ENCODE results near the gene COQ9. TPM values are rescaled to one million over a fixed set of nuclear protein-coding genes. Genes with fewer than 3 reads are reported as not detected.
"Not testable (repeated sequence)": the region's sequence is repeated elsewhere in the genome, so short reads cannot be mapped to it uniquely, and the experiment has no call there.

COQ9 gene, protein sequence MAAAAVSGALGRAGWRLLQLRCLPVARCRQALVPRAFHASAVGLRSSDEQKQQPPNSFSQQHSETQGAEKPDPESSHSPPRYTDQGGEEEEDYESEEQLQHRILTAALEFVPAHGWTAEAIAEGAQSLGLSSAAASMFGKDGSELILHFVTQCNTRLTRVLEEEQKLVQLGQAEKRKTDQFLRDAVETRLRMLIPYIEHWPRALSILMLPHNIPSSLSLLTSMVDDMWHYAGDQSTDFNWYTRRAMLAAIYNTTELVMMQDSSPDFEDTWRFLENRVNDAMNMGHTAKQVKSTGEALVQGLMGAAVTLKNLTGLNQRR
- 65.6 and 69.7 TPM in 2 replicates for total RNA-seq (2021)
- percentile 77 among the genes with signal in this experiment for Bru-seq, nascent RNA
- percentile 78 among the genes with signal in this experiment for BruChase-seq, experiment 1, labeled RNA remaining after a 2-hour chase
- percentile 76 among the genes with signal in this experiment for BruChase-seq, experiment 2, labeled RNA remaining after a 6-hour chase
- long read RNA-seq, transcript COQ9-201 (9 exons, 1,677 nt) = major isoform, 130 of 171 reads
- long read RNA-seq, partial matches to known transcripts = 6 of 171 reads
- long read RNA-seq, other reads (novel, unspliced or antisense) = 31 of 171 reads

- Histone ChIP-seq H3K27me3 (replicated peaks; ENCODE audit: insufficient read depth, low read depth, low read length, poor library complexity) (no peaks in the 10 kb centered on the region), H3K9me3 (ENCODE audit: low read depth, low read length, poor library complexity, severe bottlenecking) (no peaks in the 10 kb centered on the region), H3K4me3 (ENCODE audit: low read depth, low read length, poor library complexity, severe bottlenecking) (peak within 1 kb of the TSS; percentile 94), H3K36me3 (ENCODE audit: insufficient read depth, low read length, poor library complexity, severe bottlenecking) (peaks cover 16% of the 10 kb centered on the region), H3K4me1 (ENCODE audit: insufficient read depth, low read length, poor library complexity, severe bottlenecking) (no peaks in the 10 kb centered on the region), H3K27ac (ENCODE audit: low read depth, low read length, poor library complexity, severe bottlenecking) (peak within 1 kb of the TSS; percentile 97)
- TF ChIP-seq EZH2 (IDR thresholded peaks at IDR 0.05; ENCODE audit: borderline replicate concordance, low read depth, low read length, poor library complexity, severe bottlenecking) (no peak), CTCF (conservative IDR thresholded peaks at IDR 0.05; ENCODE audit: low read depth, low read length) (no peak)
- DNase-seq (ENCODE audit: low spot score) = peak; percentile 97
- intact Hi-C loops (cut with micrococcal nuclease; ENCODE audit: unreplicated experiment) = no loop called here
- BruUV-seq (replicated peaks) = TSS peak; percentile 57
- ChIA-PET POLR2A (ENCODE audit: low non-redundant PET) (interaction anchor here (0.5 to 0.9 kb wide), 2 partner anchors 58 to 517 kb away, joined by 4 to 15 read pairs; no protein-coding TSS in a partner anchor), CTCF (interaction anchor here (0.7 to 1.7 kb wide), 3 partner anchors 12 to 72 kb away, joined by 3 to 7 read pairs (median 6); partner anchors contain the start of gene POLR2C)
Measured at GRCh38 chr16:57447186-57447962, at the start of gene COQ9, which contains the start of gene CIAPIN1. Gene COQ9 (plus strand): TSS chr16:57447479. CDS start chr16:57447506, 27 bp downstream. Gene CIAPIN1 (minus strand): TSS chr16:57447385. CDS start chr16:57440928, 6,457 bp downstream.

- H3K27ac ChIP-seq (ENCODE audit: low read depth, low read length, poor library complexity, severe bottlenecking); H3K4me3 ChIP-seq (ENCODE audit: low read depth, low read length, poor library complexity, severe bottlenecking); POLR2A ChIA-PET (ENCODE audit: low non-redundant PET); H3K4me1 ChIP-seq (ENCODE audit: insufficient read depth, low read length, poor library complexity, severe bottlenecking); DNase-seq (ENCODE audit: low spot score); CTCF ChIA-PET; BruUV-seq (replicated peaks); intact Hi-C loops (cut with micrococcal nuclease; ENCODE audit: unreplicated experiment); H3K9me3 ChIP-seq (ENCODE audit: low read depth, low read length, poor library complexity, severe bottlenecking); H3K27me3 ChIP-seq (replicated peaks; ENCODE audit: insufficient read depth, low read depth, low read length, poor library complexity); H3K36me3 ChIP-seq (ENCODE audit: insufficient read depth, low read length, poor library complexity, severe bottlenecking): not testable (repeated sequence)
Measured at GRCh38 chr16:57397493-57397892, 49.8 kb upstream of the COQ9 start.

- Histone ChIP-seq H3K4me3 (ENCODE audit: low read depth, low read length, poor library complexity, severe bottlenecking) (no peak overlapping the region), H3K4me1 (ENCODE audit: insufficient read depth, low read length, poor library complexity, severe bottlenecking) (no peaks in the 10 kb centered on the region), H3K27me3 (replicated peaks; ENCODE audit: insufficient read depth, low read depth, low read length, poor library complexity) (no peaks in the 10 kb centered on the region), H3K36me3 (ENCODE audit: insufficient read depth, low read length, poor library complexity, severe bottlenecking) (no peaks in the 10 kb centered on the region), H3K27ac (ENCODE audit: low read depth, low read length, poor library complexity, severe bottlenecking) (no peak overlapping the region), H3K9me3 (ENCODE audit: low read depth, low read length, poor library complexity, severe bottlenecking) (no peaks in the 10 kb centered on the region)
- DNase-seq (ENCODE audit: low spot score) = no peak
- intact Hi-C loops (cut with micrococcal nuclease; ENCODE audit: unreplicated experiment) = no loop called here
- no TSS peak for BruUV-seq (replicated peaks)
- POLR2A ChIA-PET (ENCODE audit: low non-redundant PET) = no interaction called here
- TF ChIP-seq EZH2 (IDR thresholded peaks at IDR 0.05; ENCODE audit: borderline replicate concordance, low read depth, low read length, poor library complexity, severe bottlenecking) (no peak), CTCF (conservative IDR thresholded peaks at IDR 0.05; ENCODE audit: low read depth, low read length) (no peak)
- CTCF ChIA-PET = no interaction called here
Measured at GRCh38 chr16:57401943-57402640, 45.2 kb upstream of the COQ9 start.

All from A673 (cell line).